KG1 (cell line): ENCODE data around the gene GABRR2.
A peak's percentile ranks its signal among the peaks of the same experiment; 100 is the strongest.
"Not testable (repeated sequence)": the region's sequence is repeated elsewhere in the genome, so short reads cannot be mapped to it uniquely, and the experiment has no call there.

Experiments
- DNase-seq: peaks from one replicate; lab custom pipeline; 2025; lab: John Stamatoyannopoulos, UW

GABRR2 gene

DNA sequence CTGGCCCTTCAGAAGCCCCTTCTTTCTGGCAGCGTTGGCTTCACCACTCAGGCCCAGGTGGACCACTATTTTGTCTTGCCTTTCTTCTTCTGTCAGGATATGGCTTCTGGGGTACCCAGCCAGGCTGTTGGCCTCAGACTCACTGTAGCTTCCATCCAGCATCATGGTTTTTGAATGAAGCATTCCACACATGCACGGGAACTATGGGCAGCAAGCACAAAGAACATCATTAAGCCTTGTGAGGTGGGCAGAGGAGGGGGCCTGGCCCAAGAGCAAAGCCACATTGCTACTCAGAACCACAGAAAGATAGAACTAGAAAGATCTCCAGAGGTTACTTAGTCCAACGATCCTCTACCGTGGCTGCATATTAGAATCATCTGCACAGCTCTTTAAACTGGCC, 57.3 kb downstream of the GABRR2 start:
- DNase-seq, result no peak

DNA sequence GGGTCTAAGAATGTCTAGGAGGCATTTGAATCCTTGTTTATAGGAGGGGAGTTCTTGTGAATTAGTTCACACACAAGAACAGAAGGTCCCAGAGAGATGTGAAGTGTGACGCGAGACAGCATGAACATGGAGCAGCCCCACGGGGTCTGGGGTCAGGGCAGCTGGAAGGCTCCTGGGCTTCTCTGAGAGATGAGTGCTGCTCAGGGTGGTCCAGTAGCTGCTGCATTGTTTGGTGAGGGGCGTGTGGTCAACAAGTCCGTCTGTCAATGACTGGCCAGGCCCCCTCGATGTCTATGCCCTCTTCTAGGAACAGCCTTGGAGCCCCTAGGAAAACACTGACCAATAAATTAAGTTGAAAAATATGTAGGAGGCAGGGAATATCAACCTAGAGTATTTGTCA, 57.8 kb downstream of the GABRR2 start:
- no peak for DNase-seq

DNA sequence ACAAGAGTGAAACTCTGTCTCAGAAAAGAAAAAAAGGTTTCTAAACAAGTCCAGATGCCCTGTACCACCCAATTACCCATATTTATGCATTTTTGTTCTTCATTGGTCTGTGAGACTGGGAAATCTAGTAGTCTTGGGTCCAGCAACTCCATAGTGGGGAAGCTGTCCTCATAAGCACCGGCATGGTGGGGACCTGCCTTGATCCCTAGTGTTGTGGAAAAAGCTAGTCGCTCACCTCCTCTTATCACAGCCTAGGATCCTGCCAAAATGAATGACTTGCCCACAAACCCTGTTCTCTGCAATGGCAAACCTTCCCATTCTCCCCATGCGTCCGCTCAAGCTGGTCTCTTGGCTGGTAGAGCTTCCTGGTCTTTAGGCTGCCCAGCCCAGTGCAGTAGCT, 59.7 kb downstream of the GABRR2 start:
- DNase-seq, result no peak

DNA sequence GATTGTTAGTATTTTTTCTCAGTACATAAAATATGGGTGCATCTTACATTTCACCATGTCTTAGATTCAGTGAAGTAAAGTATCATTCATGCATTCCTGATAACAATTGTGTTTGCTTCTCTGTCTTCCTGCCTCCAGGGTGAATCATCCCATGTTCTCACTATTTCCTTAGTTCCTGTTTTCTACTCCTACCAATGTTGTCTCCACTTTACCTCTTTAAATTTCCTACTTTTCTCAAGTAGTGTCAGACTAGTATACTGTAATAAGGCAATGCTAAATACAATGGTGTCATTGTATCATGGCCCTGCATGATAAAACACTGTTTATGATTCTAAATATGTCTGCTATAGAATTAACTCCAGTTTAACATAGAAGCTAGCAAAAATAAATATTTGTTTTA, 60.5 kb downstream of the GABRR2 start:
- DNase-seq, result no peak

DNA sequence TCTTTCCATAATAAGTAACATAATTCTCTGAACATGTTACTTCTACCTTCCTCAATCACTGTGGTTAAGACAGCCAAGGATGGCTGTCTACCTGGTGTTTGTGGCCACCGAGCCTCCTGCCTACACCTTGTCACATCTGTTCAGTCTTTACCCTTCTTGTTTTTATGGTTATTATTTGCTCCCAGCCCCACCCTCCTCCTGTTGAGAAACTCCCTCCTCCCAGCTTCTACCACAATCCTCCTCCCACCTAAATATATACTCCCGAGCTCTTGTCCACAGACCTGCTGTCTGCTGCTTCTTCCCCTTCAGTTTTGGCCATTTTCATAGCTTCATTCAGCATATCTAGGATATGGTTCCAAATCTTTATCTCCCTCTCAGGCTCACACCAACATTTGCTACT, 62.2 kb downstream of the GABRR2 start:
- no peak for DNase-seq

DNA sequence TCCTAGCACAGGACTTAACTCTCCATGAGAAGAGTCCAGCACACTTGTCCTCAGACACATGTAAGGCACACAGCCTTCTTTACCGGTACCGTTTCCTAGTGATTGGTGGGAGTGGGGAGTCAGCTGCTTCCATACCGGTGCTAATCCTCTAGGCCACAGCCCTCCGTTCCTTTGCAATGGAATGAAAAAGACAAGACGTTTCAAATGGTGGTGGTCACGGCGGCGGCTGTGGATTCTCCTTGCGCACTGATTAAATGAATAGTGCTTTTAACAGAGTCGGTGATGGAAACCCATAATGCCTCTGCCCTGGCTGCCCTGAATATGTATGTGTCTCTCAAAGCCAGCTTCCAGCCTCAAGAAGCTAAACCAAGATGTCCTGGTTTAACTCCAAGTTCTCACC, 63.1 kb downstream of the GABRR2 start:
- no peak for DNase-seq

DNA sequence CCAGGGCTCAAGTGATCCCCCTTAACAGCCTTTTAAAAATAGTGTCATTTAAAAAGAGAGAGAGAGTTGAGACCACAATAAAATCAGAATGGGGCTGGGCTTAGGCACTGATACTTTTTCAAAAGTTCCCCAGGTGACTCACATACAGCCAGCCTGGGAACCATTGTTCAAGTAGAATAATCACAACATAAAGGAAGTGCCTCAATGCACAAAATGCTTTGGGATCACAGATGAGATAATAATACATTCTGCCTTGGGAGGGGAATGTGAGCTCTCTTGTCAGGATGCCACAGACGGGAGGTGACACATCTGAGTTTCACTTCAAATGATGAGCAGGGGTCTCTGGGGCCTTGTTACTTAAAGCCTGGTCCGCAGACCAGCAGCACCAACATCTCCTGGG, 63.9 kb downstream of the GABRR2 start:
- DNase-seq, result no peak

DNA sequence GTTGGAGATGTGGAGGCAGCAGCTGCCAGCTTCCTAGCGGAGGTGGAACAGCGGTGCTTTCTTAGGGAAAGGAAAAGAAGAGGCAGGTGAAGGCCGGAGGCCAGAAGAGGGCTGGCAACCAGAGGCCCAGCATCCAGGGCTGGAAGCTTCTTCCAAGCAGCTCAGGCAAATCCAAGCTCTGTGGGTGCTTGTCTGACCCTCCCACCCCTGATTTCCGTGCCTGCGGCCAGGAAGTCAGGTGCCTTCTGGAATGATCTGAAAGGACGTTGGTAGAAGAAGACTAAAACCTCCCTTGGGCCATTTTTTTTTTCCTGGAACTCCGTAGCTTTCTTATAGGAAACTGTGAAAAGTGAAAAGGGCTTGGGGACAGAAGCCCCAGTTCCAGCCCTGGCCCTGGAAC, 64.9 kb downstream of the GABRR2 start:
- DNase-seq, result no peak

DNA sequence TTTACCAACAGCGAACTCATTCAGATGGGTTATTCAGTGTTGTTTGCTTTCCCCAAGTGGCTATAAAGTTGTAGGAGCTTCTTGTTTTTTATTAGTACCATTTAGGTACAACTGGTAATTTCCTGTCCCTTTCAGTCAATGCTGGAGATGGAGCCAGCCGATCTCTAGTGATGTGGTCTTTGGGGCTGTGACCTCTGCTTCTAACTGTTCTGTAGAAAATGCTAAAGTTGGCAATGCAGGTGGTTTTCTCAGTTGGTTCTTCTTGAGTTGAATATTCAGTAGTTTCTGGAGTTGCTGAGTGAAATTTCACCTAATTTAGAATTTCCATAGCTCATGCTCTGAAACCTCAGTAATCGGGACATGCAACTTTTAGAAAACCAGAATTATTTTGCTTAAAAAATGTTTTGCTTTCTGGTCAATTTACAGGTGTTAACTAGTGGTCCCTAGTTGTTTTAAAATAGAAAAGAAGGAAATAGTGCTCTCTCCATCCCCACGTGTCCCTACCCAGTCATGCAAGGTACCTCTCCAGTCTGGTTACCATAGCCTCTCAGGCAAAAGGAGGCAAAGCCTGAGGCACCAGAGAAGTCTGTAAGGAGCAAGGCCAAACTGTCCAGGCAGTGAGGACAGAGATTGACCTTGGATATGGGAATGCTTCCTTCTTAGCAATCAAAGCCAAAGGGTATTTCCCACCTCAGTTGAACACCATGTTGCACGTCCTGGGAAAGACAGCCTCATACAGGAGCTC, 70.7 kb downstream of the GABRR2 start:
- DNase-seq, result no peak

DNA sequence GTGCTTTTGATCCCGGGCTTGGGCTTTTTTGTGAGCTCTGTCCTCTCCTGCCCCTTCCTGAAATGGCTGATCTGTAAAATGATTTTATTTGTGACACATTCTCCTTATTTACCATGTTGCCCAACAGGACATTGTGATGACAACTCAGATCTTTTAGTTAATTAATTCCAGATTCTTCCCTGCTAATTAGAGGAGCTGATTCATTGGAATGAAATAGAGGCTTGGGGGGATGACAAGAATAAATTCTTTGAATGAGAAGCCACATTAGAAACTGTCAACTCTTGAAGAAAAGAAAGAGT, 71.8 kb downstream of the GABRR2 start:
- DNase-seq, result no peak

DNA sequence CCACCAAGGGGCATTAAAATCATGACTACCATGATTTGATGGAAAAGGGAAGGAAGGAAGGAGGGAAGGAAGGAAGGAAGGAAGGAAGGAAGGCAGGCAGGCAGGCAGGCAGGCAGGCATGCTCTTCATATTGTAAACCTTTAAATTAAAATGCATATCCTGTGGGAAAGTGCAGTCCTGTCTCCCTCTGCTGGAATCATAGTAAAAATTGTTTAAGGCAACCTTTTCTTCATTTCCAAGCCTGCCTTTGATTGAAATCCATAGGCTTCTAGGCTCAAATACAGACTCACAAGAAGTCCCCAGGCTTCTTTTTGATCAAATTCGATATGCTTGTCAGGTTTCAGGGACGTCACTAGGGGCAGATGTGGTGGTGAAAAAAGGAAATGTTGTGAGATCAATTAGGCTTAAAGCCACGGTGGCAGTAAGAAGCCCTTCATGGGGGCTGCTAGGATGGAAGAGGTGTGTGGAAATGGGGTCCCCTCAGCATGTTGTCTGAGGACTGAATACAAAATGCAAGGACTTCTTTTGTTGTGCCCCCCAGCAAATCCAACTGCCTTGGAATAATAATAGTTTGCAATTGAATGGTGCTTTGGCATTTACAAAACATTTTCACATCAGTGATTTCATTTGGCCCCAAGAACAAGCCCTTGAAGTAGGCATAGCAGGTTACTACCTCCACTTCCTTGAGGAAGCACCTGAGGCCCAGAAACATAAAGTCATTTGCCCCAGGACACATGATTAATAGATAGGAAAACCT, 72.3 kb downstream of the GABRR2 start:
- DNase-seq, result no peak

DNA sequence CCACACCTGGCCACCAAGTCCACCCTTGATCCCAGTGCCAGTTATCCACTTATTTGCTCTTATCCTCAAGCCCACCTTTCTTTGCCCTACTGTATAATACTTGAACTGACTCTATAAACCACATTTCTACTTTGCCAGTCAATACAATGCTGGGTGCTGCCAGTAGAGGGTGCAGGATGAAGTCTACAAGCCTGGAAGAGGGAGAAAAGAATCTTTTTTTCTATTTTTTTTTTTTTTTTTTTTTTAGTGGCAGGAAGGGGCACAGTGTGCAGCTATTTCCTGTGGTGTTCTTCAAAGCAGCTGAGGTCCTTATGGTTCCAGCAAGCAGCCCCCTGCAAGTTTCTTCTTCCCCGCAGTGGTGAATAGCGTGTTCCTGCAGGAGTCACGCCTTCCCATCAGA, 75.8 kb downstream of the GABRR2 start:
- DNase-seq, result peak; percentile 27

DNA sequence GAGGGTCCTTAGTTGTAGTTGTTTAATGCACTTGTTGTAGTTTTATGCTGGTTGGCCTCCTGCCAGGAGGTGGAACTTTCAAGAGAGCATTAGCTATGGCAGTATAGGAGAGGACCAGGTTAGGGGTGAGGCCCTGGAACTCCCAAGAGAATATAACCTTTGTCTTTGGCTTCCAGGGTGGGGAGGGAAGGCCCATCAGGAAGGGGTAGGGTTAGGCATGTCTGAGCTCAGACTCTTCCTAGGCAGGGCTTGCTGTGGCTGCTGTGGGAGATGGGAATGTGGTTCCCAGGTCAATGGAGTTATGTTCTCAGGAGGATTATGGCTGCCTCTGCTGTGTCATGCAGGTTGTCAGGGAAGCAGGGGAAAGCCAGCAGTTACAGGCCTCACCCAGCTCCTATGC, 77.9 kb downstream of the GABRR2 start:
- no peak for DNase-seq

DNA sequence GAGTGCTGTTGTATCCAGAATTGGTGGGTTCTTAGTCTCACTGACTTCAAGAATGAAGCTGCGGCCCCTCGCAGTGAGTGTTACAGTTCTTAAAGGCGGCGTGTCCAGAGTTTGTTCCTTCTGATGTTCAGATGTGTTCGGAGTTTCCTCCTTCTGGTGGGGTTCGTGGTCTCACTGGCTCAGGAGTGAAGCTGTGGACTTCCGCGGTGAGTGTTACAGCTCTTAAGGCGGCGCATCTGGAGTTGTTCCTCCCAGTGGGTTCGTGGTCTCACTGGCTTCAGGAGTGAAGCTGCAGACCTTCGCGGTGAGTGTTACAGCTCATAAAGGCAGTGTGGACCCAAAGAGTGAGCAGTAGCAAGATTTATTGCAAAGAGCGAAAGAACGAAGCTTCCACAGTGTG, 81.5 kb downstream of the GABRR2 start:
- DNase-seq, result not testable (repeated sequence)

DNA sequence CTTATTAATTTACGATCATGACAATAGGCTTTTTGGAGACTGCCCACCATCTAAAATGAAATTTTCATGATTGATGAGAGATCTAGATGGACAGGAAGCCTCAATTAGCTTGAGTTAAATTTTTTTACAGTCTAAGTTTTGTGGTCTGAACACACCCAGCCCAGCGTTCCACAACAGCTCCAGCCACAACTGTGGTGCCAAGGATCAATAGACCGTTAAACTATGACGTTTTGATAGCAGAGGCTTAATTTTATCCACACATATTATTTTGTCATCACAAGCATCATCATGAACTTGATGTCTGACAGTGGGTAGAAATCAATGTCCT, 92.4 kb downstream of the GABRR2 start:
- no peak for DNase-seq

DNA sequence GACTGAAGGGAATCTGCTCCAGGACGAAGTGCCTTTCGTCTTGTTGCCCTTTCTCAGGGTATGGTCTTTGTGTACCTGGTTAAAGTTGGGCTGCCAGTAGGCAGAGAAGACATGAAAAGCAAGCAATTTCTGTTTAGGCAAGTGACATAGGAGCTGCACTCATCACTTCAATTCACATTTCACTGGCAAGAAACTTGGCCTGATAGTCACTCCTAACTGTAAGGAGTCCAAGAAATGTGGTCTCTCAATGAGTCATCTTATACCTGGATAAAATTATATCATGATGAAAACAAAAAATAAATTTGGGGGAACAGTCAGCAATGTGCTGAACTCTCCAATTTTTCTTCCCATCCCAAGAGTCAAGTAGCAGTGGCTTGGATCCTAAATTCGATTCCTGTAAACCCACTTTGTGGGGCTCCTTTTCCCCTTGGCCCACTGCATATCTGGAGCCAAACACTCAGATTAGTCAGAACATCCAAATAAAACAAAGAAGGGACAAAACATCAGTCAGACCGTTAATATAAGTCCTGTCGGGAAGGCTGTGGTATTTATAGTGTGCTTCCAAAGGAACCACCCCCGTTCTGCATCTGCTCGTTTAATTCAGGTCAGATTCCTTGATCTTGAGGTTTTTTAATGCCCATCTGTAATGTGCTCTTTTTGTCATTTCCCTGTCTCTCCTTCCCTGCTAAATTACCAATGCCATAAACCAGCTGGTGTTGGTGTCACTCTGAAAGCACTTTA, 93.0 kb downstream of the GABRR2 start:
- no peak for DNase-seq

DNA sequence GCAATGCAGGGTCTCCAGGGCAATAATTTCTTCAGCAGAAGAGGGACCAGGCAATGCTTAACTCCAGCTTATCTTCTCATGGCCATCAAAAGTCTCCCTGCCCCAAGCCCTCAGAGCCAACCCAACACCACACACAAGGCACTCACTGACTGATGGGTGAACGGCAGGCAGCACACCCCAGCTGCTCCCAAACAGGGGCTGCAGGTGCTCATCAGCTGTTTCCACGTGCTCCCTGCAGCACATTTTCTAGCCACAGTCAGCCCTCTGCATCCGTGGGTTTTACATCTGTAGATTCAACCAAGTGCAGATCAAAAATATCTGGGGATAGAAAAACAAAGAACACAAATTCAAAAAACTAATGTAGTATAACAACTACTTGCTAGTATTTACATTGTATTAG, 94.0 kb downstream of the GABRR2 start:
- no peak for DNase-seq

DNA sequence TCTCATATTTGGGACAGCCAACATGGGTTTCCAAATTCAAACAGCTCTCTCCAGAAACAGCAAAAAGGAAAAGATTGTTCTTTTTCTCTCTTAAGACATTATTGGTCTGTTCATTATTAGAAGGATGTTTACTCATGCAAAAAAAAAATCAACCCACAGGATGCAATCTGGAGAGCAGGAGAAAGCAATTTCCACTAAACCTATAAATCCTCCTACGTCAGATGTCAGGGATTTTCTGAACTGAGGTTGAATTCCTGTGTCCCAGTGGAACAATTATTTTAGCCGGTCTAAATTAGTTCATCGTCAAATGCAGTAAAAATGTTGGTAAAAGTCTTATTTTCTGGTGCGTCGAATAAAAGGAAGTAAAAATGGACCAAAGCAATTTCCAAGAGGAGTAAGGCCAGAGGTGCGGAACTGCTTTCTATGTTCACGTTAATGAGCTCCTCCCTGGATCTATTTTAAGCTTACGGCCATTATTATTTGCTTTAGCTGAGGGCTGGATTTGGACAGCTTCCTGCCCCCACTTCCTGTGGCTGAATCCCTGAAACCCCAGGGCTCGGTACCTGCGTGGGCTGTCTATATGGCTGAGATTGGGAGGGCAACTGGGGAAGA, 97.7 kb downstream of the GABRR2 start, which contains the start of gene GABRR1:
Gene GABRR1 (minus strand): TSS at position 60 of the 612 bp plus-strand sequence. CDS start 36 bp downstream, at position 24.
- DNase-seq, result no peak

DNA sequence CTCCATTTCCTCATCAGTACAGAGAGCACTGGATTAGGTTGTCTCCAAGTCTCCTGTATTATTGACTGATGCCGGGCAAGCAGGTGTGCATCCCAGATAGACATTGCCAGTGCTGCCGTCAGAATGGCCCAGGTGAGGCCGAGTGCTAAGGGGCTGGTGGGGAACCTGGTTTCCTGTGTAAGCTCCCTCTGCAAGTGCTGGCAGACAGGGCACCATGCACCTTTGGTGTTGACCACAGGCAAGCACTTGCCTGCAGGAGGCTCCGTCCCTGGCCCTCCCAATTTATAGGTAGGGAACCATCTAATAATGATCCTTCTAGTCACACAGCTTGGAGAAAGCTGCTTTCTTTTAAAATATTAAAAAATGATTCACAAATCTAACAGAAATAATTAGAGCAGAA, 98.7 kb downstream of the GABRR2 start:
- DNase-seq, result no peak

DNA sequence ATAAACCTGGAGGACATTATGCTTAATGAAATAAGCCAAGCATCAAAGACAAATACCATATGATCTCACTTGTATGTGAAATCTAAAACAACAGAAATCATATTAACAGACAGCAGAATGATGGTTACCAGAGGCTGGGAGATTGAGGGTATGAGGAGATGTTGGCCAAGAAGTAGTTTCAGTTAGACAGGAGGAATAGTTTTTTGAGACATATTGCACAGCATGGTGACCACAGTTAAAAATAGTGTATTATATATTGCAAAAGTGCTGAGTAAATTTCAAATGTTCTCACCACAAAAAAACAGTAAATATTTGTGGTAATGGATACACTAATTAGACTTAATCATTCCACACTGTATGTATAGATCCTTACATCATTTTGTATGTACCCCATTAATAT, 99.7 kb downstream of the GABRR2 start:
- DNase-seq, result no peak

DNA sequence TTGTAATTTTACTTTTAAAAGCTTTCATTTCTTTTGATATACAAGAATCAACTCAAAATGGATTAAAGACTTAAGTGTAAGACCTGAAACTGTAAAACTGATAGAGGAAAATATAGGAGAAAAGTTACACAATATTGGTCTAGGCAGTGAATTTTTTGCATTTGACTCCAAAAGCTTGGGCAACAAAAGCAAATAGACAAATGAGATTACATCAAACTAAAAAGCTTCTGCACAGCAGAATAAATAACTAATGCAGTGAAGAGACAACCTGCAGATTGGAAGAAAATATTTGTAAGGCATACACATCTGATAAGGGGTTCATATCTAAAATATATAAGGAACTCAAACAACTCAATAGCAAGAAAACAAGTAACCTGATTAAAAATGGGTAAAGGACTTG, 100.9 kb downstream of the GABRR2 start:
- DNase-seq, result no peak

DNA sequence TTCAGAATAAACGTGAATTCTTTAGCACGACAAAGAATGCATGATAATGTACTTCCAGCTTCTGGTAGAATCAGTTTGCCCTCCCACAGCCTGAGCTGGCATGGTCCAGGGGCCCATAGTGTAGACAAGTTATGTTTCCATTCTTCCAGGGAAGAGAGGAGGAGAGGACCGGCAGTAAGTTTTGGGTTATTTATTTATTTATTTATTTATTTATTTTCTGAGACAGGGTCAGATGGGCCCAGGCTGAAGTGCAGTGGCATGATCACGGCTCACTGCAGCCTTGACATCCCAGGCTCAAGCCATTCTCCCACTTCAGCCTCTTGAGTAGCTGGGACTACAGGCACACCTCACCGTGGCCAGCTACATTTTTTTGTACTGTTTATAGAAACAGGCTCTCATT, 102.6 kb downstream of the GABRR2 start:
- no peak for DNase-seq

DNA sequence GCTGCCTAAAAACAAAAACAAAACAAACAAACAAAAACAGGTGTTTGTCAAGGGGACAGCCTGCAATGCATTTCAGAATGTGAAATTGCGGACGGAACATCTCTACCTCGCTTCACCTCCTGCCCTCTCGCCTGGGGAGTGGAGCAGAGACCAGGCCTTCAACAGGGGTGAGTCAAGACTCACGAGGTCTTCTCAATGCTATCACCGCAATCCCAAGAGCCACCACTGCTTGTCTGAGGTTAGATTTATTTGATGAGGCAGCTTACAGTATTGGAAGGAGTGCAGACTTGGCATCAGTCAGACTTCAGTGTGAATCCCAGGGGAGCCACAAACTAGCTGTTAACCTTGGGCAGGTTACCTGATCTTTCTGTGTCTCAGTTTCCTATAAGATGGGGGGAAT, 105.6 kb downstream of the GABRR2 start:
- no peak for DNase-seq
